HUES6 (cell line): ENCODE results near the gene DOLPP1.
A peak's percentile ranks its signal among the peaks of the same experiment; 100 is the strongest.
"Not testable (repeated sequence)": the region's sequence is repeated elsewhere in the genome, so short reads cannot be mapped to it uniquely, and the experiment has no call there.

Experiments used
- H3K27ac ChIP-seq: 2 replicates; pipeline ENCODE4 v1.7.0; 2013; ENCODE audit warnings: low read depth, mild to moderate bottlenecking, low read length, inconsistent platforms
- H3K27me3 ChIP-seq: 2 replicates; pipeline ENCODE4 v1.6.1; 2013; ENCODE audit warnings: low read length; ENCODE audit not compliant: control insufficient read depth, insufficient read depth
- H3K36me3 ChIP-seq: 2 replicates; pipeline ENCODE4 v1.6.1; 2013; ENCODE audit warnings: low read length; ENCODE audit not compliant: control insufficient read depth, insufficient read depth
- H3K4me1 ChIP-seq: 2 replicates; pipeline ENCODE4 v1.6.1; 2013; ENCODE audit warnings: low read length; ENCODE audit not compliant: control insufficient read depth, insufficient read depth
- H3K4me3 ChIP-seq: 2 replicates; pipeline ENCODE4 v1.5.1; 2013; ENCODE audit warnings: low read depth, low read length
- H3K9ac ChIP-seq: one replicate; pipeline ENCODE4 v1.6.1; 2013; ENCODE audit warnings: mild to moderate bottlenecking, low read length
- H3K9me3 ChIP-seq: 2 replicates; pipeline ENCODE4 v1.6.1; 2013; ENCODE audit warnings: low read depth, low read length; ENCODE audit not compliant: control insufficient read depth, insufficient read depth

Gene DOLPP1

GRCh38 chr9:129118799-129119198 lies 37.9 kb downstream of the DOLPP1 start:
- H3K27me3 ChIP-seq = no peaks in the 10 kb centered on the region
- H3K27ac ChIP-seq = no peak overlapping the region
- peaks cover 25% of the 10 kb centered on the region for H3K36me3 ChIP-seq

GRCh38 chr9:129121483-129121882 lies 40.6 kb downstream of the DOLPP1 start:
- Histone ChIP-seq H3K9ac (no peak overlapping the region), H3K27me3 (no peaks in the 10 kb centered on the region), H3K4me1 (peaks cover 8% of the 10 kb centered on the region), H3K36me3 (peaks cover 41% of the 10 kb centered on the region), H3K4me3 (no peak overlapping the region), H3K9me3 (no peaks in the 10 kb centered on the region), H3K27ac (no peak overlapping the region)

More at GRCh38 chr9:129118799-129119198, 37.9 kb downstream of the DOLPP1 start:
- Histone ChIP-seq H3K4me1 (peaks cover 6% of the 10 kb centered on the region; the same call in 1 of the 2 replicates), H3K4me3 (no peak overlapping the region), H3K9me3 (no peaks in the 10 kb centered on the region), H3K9ac (no peak overlapping the region)

GRCh38 chr9:129122133-129122532 lies 41.2 kb downstream of the DOLPP1 start:
- H3K27ac ChIP-seq = no peak overlapping the region
- H3K4me3 ChIP-seq = no peak overlapping the region

GRCh38 chr9:129122976-129123375 lies 42.1 kb downstream of the DOLPP1 start:
- H3K4me3 ChIP-seq, H3K9ac ChIP-seq, H3K9me3 ChIP-seq, H3K27me3 ChIP-seq, H3K27ac ChIP-seq: not testable (repeated sequence)
- peaks cover 43% of the 10 kb centered on the region for H3K36me3 ChIP-seq
- peaks cover 20% of the 10 kb centered on the region for H3K4me1 ChIP-seq

More at GRCh38 chr9:129122133-129122532, 41.2 kb downstream of the DOLPP1 start:
- Histone ChIP-seq H3K36me3 (peaks cover 41% of the 10 kb centered on the region), H3K4me1 (peaks cover 15% of the 10 kb centered on the region), H3K27me3 (no peaks in the 10 kb centered on the region), H3K9ac (no peak overlapping the region), H3K9me3 (no peaks in the 10 kb centered on the region)

- Histone ChIP-seq H3K27me3 (no peaks in the 10 kb centered on the region), H3K4me3 (no peak overlapping the region), H3K27ac (no peak overlapping the region), H3K9ac (no peak overlapping the region), H3K36me3 (peaks cover 51% of the 10 kb centered on the region), H3K9me3 (no peaks in the 10 kb centered on the region), H3K4me1 (peaks cover 20% of the 10 kb centered on the region)
Observed at GRCh38 chr9:129124506-129125069, 43.7 kb downstream of the DOLPP1 start.

GRCh38 chr9:129125478-129125877 lies 44.6 kb downstream of the DOLPP1 start:
- no peaks in the 10 kb centered on the region for H3K27me3 ChIP-seq

GRCh38 chr9:129126749-129127618 lies 46.1 kb downstream of the DOLPP1 start:
- Histone ChIP-seq H3K27me3 (no peaks in the 10 kb centered on the region), H3K4me3 (no peak overlapping the region), H3K9ac (peak overlapping the region; percentile 24), H3K27ac (0 out of 2 replicates have a peak overlapping the region, but pooled peaks have one; percentile 33), H3K36me3 (peaks cover 46% of the 10 kb centered on the region), H3K4me1 (peaks cover 20% of the 10 kb centered on the region), H3K9me3 (no peaks in the 10 kb centered on the region)

More at GRCh38 chr9:129125478-129125877, 44.6 kb downstream of the DOLPP1 start:
- no peak overlapping the region for H3K4me3 ChIP-seq
- peaks cover 57% of the 10 kb centered on the region for H3K36me3 ChIP-seq
- no peak overlapping the region for H3K9ac ChIP-seq
- no peak overlapping the region for H3K27ac ChIP-seq
- H3K4me1 ChIP-seq = peaks cover 20% of the 10 kb centered on the region
- no peaks in the 10 kb centered on the region for H3K9me3 ChIP-seq

GRCh38 chr9:129128689-129129088 lies 47.8 kb downstream of the DOLPP1 start:
- H3K27ac ChIP-seq = no peak overlapping the region
- peaks cover 24% of the 10 kb centered on the region for H3K4me1 ChIP-seq
- H3K4me3 ChIP-seq = no peak overlapping the region
- no peaks in the 10 kb centered on the region for H3K9me3 ChIP-seq
- H3K36me3 ChIP-seq = peaks cover 51% of the 10 kb centered on the region
- no peak overlapping the region for H3K9ac ChIP-seq
- no peaks in the 10 kb centered on the region for H3K27me3 ChIP-seq

GRCh38 chr9:129130271-129130670 lies 49.4 kb downstream of the DOLPP1 start:
- peaks cover 51% of the 10 kb centered on the region for H3K36me3 ChIP-seq
- not testable (repeated sequence) for H3K9me3 ChIP-seq, H3K27me3 ChIP-seq, H3K27ac ChIP-seq, H3K9ac ChIP-seq, H3K4me3 ChIP-seq
- H3K4me1 ChIP-seq = peaks cover 24% of the 10 kb centered on the region

GRCh38 chr9:129130791-129131190 lies 49.9 kb downstream of the DOLPP1 start:
- Histone ChIP-seq H3K36me3 (peaks cover 51% of the 10 kb centered on the region), H3K9ac (no peak overlapping the region), H3K9me3 (no peaks in the 10 kb centered on the region), H3K4me1 (peaks cover 20% of the 10 kb centered on the region), H3K4me3 (no peak overlapping the region), H3K27ac (no peak overlapping the region), H3K27me3 (no peaks in the 10 kb centered on the region)
